ENCODE data around the gene GGA2. TPM values are rescaled to one million over a fixed set of nuclear protein-coding genes. Genes with fewer than 3 reads are reported as not detected.
A peak's percentile ranks its signal among the peaks of the same experiment; 100 is the strongest.

Gene GGA2
- total RNA-seq, 3 donors from 2014 or later (not counting 1 experiment from before 2014, with no cell fraction given), result 129 to 134 (median 131) TPM

DNA sequence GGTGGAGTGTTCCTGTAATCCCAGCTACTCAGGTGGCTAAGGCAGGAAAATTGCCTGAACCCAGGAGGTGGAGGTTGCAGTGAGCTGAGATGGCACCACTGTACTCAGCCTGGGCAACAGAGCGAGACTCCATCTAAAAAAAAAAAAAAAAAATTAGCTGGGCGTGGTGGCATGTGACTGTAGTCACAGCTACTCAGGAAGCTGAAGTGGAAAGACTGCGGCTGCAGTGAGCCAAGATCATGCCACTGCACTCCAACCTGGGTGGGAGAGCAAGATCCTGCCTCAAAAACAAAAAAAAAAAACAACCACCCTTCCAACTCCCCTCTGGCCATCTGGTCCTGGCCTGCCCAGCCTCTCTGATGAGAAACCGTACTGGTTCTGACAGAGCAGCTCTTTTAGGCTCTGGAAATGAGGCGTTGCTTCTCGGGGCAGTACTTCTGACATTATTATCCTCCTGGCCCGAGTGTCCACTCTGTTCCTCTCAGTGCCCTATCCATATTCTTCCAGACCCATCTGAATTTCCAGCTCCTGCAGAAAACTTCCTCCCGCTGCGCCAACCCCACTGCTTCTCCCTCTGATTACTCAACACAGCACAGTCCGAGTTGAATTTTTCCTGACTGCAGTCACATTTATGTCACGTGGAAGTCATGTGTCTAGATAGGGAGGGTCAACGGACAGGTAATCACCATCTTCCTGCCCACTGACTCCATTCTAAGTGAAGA, 13.3 kb downstream of the GGA2 start:
- peak in 1 of 3 donors; percentile 52 for ATAC-seq
- WGBS (ENCODE audit: insufficient coverage), result 79% methylated on average over 11 of the region's 12 CpGs
- Mint-ChIP-seq H3K9me3 (no peaks in the 10 kb centered on the region), H3K27ac (peak overlapping the region in 1 of 2 donors; percentile 55), H3K4me1 (peaks cover 24 to 27% of the 10 kb centered on the region in 2 donors), H3K36me3 (no peaks in the 10 kb centered on the region), H3K27me3 (ENCODE audit: low read depth in 2 of 2) (no peaks in the 10 kb centered on the region), H3K4me3 (no peak overlapping the region)
- Histone ChIP-seq H3K27ac (ENCODE audit: low read length) (no peak overlapping the region), H3K9me3 (ENCODE audit: control insufficient read depth, insufficient read depth, low read length) (no peaks in the 10 kb centered on the region), H3K4me3 (ENCODE audit: low read length) (no peak overlapping the region), H3K4me1 (ENCODE audit: control insufficient read depth, insufficient read depth, low read length) (peaks cover 21% of the 10 kb centered on the region), H3K27me3 (ENCODE audit: control insufficient read depth, insufficient read depth, low read length) (no peaks in the 10 kb centered on the region), H3K36me3 (ENCODE audit: control insufficient read depth, insufficient read depth, low read length) (peaks cover 31% of the 10 kb centered on the region)
- intact Hi-C loops (cut with micrococcal nuclease), result no loop called here
- TF ChIP-seq, protein P1, sequence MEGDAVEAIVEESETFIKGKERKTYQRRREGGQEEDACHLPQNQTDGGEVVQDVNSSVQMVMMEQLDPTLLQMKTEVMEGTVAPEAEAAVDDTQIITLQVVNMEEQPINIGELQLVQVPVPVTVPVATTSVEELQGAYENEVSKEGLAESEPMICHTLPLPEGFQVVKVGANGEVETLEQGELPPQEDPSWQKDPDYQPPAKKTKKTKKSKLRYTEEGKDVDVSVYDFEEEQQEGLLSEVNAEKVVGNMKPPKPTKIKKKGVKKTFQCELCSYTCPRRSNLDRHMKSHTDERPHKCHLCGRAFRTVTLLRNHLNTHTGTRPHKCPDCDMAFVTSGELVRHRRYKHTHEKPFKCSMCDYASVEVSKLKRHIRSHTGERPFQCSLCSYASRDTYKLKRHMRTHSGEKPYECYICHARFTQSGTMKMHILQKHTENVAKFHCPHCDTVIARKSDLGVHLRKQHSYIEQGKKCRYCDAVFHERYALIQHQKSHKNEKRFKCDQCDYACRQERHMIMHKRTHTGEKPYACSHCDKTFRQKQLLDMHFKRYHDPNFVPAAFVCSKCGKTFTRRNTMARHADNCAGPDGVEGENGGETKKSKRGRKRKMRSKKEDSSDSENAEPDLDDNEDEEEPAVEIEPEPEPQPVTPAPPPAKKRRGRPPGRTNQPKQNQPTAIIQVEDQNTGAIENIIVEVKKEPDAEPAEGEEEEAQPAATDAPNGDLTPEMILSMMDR (IDR thresholded peaks at IDR 0.05), result no peak
- no peak for DNase-seq

DNA sequence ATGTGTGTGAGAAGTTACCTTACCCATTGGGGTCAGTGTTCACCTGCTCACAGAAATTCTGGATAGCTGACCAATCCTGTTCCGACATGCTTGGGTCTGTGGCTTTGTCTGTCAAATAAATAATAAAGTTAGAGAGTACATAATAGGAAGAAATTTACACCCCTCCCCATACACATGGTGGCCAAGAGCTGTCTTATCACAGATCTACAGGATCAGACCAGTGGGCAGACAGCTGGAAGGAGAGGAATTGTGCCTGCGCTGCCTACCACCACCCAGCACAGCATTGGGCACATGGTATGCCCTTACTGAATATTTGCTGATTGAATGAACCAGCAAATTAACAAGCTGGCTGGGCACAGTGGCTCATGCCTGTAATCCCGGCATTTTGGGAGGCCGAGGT, 14.6 kb downstream of the GGA2 start:
- ATAC-seq (no peak), DNase-seq (no peak)
- Mint-ChIP-seq H3K4me1 (peaks cover 15 to 25% of the 10 kb centered on the region in 2 donors), H3K4me3 (no peak overlapping the region), H3K27me3 (ENCODE audit: low read depth in 2 of 2) (no peaks in the 10 kb centered on the region), H3K36me3 (peaks cover 10% of the 10 kb centered on the region), H3K9me3 (no peaks in the 10 kb centered on the region), H3K27ac (no peak overlapping the region)
- no peak overlapping the region for H3K4me3 ChIP-seq (ENCODE audit: low read length)
- no peaks in the 10 kb centered on the region for H3K9me3 ChIP-seq (ENCODE audit: control insufficient read depth, insufficient read depth, low read length)
- intact Hi-C loops (cut with micrococcal nuclease), result no loop called here
- WGBS (ENCODE audit: insufficient coverage), result 100% methylated on average over 1 of the region's 4 CpGs
- peaks cover 20% of the 10 kb centered on the region for H3K4me1 ChIP-seq (ENCODE audit: control insufficient read depth, insufficient read depth, low read length)
- TF ChIP-seq, protein P1 (IDR thresholded peaks at IDR 0.05), result no peak
- no peaks in the 10 kb centered on the region for H3K27me3 ChIP-seq (ENCODE audit: control insufficient read depth, insufficient read depth, low read length)
- peaks cover 44% of the 10 kb centered on the region for H3K36me3 ChIP-seq (ENCODE audit: control insufficient read depth, insufficient read depth, low read length)
- no peak overlapping the region for H3K27ac ChIP-seq (ENCODE audit: low read length)

DNA sequence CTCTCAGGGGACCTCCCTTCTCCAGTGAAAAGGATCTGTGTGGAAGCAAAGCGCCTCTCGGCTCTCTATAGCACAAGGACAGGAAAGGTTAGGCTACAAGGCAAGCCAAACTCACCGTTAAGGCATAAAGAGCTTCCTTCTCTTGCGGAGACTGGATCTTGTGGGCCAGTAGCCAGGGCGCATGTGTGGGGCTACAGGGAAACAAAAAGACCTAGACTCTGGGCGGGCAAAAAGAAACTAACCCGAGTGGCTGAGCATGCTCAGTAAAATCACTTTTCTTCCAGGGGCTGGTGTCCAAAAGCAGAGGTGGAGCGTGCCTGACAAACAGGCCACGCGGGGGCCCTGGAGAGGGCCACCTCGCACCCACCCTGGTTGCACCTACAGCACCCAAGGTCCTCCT, 16.1 kb downstream of the GGA2 start:
- H3K4me1 ChIP-seq (ENCODE audit: control insufficient read depth, insufficient read depth, low read length), result peaks cover 7% of the 10 kb centered on the region
- Mint-ChIP-seq H3K36me3 (peaks cover 12% of the 10 kb centered on the region), H3K9me3 (no peaks in the 10 kb centered on the region), H3K27me3 (ENCODE audit: low read depth in 2 of 2) (no peaks in the 10 kb centered on the region), H3K4me1 (peaks cover 14 to 16% of the 10 kb centered on the region in 2 donors), H3K27ac (no peak overlapping the region), H3K4me3 (no peak overlapping the region)
- H3K27me3 ChIP-seq (ENCODE audit: control insufficient read depth, insufficient read depth, low read length), result no peaks in the 10 kb centered on the region
- WGBS (ENCODE audit: insufficient coverage), result 99% methylated on average over 11 of the region's 11 CpGs
- H3K9me3 ChIP-seq (ENCODE audit: control insufficient read depth, insufficient read depth, low read length), result no peaks in the 10 kb centered on the region
- TF ChIP-seq, protein P1 (IDR thresholded peaks at IDR 0.05), result no peak
- H3K27ac ChIP-seq (ENCODE audit: low read length), result no peak overlapping the region
- H3K4me3 ChIP-seq (ENCODE audit: low read length), result no peak overlapping the region
- H3K36me3 ChIP-seq (ENCODE audit: control insufficient read depth, insufficient read depth, low read length), result peaks cover 55% of the 10 kb centered on the region
- ATAC-seq (no peak), DNase-seq (no peak)
- intact Hi-C loops (cut with micrococcal nuclease), result no loop called here

Measured in natural killer cell (primary cell).